Neural progenitor cell (in vitro differentiated cells): ENCODE measurements around the gene ART3.

Experiments
- EZH2 ChIP-seq: fragments of 200-600 bp; sonication (generic); IDR thresholded peaks from 2 replicates; pipeline ENCODE4 v1.6.1; 2017; ENCODE audit warnings: antibody characterized with exemption, mild to moderate bottlenecking, moderate library complexity
- EZH2phosphoT487 ChIP-seq: fragments of 200-600 bp; sonication (generic); IDR thresholded peaks from 2 replicates; pipeline ENCODE4 v1.6.1; 2017; ENCODE audit warnings: antibody characterized with exemption
- TF ChIP-seq, protein P1 (sequence below): fragments of 200-600 bp; sonication (generic); IDR thresholded peaks from 2 replicates; pipeline ENCODE4 v1.5.1; 2017; ENCODE audit warnings: antibody characterized with exemption, mild to moderate bottlenecking

DNA sequence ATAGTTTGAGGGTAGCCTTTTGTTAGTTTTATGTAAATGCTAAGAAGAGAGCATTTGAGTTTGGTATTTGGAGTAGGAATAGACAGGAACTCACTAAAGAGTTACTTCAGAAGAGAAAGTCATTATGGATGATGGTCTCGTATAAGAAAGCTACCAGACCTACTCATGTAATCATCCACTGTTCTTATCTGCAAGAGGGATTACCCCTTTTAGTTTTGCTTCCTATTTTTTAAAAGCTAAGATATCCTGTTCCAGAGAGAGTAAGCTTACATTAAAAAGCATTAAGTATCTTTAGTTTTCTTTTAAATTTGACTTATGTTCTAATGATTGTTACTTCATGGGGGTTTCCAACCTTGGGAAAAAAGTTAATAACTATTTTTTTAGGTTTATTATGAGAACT is 12.5 kb upstream of the ART3 start:
- TF ChIP-seq, protein P1, sequence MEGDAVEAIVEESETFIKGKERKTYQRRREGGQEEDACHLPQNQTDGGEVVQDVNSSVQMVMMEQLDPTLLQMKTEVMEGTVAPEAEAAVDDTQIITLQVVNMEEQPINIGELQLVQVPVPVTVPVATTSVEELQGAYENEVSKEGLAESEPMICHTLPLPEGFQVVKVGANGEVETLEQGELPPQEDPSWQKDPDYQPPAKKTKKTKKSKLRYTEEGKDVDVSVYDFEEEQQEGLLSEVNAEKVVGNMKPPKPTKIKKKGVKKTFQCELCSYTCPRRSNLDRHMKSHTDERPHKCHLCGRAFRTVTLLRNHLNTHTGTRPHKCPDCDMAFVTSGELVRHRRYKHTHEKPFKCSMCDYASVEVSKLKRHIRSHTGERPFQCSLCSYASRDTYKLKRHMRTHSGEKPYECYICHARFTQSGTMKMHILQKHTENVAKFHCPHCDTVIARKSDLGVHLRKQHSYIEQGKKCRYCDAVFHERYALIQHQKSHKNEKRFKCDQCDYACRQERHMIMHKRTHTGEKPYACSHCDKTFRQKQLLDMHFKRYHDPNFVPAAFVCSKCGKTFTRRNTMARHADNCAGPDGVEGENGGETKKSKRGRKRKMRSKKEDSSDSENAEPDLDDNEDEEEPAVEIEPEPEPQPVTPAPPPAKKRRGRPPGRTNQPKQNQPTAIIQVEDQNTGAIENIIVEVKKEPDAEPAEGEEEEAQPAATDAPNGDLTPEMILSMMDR = no peak
- TF ChIP-seq EZH2 (no peak), EZH2phosphoT487 (no peak)
